DMS 273 treated with DMSO at 0.1 percent for 48 hours (cell line): ENCODE data around the gene MYBL2.
A peak's percentile ranks its signal among the peaks of the same experiment; 100 is the strongest.
"Not testable (repeated sequence)": the region's sequence is repeated elsewhere in the genome, so short reads cannot be mapped to it uniquely, and the experiment has no call there.

Source experiments
- DNase-seq: peaks from one replicate; lab custom pipeline; 2025; lab: John Stamatoyannopoulos, UW

MYBL2 gene

DNA sequence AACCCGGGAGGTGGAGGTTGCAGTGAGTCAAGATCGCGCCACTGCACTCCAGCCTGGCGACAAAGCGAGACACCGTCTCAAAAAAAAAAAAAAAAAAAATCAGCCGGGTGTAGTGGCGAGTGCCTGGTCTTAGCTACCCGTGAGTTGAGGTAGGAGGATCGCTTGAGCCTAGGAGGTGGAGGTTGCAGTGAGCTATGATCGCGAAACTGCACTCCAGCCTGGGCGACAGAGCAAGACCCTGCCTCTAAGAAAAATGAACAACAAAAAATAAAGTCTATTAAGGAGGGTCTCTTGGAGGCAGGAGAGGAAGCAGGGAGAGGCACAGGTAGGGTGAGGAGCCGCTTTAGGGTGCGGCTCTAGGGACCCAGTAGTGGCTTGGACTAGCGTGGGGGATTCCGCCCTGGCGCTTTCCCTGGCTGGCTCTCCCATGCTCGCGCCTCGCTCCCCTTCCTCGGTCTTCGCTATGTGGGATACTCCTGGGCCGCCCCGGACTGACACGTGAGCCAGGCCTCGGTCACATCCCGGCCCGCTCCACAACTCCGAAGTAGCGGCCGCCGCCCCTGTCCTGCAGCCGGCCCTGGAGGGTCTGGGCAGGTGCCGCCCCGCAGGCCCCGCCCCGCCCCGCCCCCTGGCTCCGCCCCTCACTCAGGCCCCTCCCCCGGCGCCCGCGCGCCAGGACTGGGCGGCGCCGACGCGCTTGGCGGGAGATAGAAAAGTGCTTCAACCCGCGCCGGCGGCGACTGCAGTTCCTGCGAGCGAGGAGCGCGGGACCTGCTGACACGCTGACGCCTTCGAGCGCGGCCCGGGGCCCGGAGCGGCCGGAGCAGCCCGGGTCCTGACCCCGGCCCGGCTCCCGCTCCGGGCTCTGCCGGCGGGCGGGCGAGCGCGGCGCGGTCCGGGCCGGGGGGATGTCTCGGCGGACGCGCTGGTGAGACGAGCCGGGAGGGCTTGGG, at the start of gene MYBL2:
MYBL2 (plus strand) TSS at position 739 of the 953 bp plus-strand sequence; CDS start at position 909, 170 bp downstream.
- peak; percentile 14 for DNase-seq

DNA sequence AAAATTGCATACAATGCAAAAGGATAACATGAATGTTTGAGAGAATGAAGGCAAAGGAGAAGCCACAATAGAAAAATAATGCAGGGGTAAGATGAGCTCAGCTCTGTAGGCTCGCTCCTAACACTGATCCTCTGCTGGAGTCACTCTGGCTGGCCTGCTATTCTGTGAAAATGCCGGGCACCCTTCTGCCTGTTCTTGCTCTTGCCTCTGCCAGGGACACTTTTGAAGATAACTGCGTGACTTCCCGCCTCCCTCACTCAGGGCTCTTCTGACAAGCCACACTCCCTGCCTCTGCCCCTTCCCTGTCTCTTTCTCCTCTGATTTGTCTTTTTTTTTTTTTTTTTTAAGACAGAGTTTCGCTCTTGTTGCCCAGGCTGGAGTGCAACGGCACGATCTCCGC, 35.3 kb upstream of the MYBL2 start:
- DNase-seq, result no peak

DNA sequence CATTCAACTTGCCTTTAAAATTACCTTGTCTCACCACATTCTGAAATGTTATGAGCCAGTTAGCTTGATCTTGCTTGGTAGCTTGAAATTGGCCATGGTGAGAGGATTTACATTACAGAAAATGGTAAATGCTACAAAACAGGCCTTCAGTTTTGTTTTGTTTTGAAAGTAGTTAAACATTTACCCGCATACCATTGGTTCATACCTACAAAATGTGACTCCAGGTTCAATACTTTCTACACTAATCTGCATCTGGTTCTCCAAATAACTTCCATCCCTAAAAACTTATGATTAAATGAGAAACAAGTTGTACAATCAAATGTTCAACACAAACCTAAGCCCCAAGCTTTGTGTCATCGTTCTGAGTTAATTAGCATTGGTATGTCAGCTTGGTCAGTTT, 30.5 kb upstream of the MYBL2 start:
- no peak for DNase-seq

DNA sequence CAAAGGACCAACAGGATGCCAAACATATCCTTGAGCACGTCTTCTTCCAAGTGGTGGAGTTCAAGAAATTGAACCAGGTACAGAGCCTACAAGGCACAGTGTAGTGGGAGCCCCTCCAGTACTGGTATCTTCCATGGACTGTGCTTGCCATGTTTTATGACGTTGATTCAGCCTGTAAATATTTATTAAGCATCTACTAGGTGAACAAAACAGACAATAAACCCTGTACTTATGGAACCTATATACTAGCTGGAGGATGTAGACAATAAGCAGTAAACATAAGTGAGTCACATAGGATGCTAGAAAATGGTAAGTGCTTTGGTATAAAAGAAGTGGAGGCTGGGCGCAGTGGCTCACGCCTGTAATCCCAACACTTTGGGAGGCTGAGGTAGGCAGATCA, 24.4 kb upstream of the MYBL2 start:
- DNase-seq, result no peak

DNA sequence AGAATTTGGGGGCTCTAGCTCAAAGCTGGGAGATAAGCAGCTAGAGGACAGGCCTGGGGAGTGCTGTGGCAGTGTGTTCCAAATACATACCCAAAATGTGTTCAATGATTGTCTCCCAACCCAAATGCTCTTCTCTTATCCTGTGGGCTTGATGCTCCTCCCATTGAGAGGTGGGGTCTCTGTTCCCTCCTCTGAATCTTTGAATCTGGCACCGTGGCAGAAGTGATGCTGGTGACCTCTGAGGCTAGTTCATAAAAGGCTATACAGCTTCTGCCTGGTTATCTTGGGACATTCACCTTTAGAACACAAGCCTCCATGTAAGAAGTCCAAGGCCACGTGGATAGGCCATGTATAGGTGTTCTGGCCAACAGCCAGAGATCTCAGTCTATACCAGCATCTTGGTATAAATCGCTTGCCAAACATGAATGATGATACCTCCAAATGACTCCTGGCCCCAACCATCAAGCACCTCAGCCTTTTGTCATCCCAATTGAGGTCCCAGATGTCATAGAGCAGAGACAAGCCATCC, 15.9 kb upstream of the MYBL2 start:
- no peak for DNase-seq

DNA sequence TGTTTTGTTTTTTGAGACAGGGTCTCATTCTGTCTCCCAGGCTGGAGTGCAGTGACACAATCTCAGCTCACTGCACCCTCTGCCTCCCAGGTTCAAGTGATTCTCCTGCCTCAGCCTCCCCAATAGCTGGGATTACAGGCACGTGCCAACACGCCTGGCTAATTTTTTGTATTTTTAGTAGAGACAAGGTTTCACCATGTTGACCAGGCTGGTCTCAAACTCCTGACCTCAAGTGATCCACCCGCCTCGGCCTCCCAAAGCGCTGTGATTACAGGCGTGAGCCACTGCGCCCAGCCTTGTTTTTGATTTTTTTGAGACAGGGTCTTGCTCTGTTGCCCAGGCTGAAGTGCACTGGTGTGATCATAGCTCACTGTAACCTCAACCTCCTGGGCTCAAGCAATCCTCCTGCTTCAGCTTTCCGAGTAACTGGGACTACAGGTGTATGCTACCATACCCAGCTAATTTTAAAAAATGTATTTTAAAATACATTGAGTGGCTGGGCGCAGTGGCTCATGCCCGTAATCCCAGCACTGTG, 15.2 kb upstream of the MYBL2 start:
- not testable (repeated sequence) for DNase-seq

DNA sequence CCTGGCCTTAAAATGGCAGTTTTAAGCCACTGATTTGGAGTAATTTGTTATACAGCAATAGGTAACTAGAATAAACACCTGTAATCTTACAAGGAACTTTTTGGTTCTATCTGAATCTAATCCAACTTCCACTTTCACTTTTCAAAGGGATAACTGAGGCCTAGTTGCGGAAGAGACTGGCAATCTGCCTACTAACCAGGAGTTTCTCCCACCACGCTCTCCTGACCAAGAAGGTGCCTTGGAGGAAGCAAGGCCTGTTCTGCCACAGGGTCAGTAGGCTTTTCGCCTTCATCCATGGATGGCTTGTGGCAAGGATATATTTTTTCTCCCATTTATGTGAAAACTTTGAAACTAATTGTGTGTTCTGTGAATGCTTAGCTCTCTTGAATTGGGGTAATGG, 12.9 kb upstream of the MYBL2 start:
- DNase-seq, result no peak

DNA sequence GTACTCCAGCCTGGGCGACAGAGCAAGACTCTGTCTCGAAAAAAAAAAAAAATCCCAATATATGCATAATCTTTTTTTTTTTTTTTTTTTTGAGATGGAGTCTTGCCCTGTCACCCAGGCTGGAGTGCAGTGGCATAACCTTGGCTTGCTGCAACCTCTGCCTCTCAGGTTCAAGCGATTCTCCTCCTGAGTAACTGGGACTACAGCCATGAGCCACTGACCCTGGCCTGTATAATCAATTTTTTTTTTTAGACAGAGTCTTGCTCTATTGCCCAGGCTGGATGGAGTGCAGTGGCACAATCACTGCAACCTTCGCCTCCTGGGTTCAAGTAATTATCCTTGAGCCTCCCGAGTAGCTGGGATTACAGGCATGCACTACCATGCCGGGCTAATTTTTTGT, 11.7 kb upstream of the MYBL2 start:
- DNase-seq, result not testable (repeated sequence)

DNA sequence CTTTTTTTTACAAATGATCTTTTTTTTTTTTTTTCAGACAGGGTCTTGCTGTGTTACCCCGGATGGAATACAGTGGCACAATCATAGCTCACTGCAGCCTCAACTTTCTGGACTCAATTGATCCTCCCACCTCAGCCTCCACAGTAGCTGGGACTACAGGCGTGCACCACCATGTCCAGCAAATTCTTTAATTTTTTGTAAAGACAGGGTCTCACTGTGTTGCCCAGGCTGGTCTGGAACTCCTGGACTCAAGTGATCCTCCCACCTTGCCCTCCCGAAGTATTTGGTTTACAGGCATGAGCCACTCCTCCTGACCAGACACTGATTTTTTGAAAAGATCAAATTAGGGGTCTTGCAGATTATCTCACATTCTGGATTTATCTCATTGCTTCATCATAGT, 11.0 kb upstream of the MYBL2 start:
- no peak for DNase-seq

DNA sequence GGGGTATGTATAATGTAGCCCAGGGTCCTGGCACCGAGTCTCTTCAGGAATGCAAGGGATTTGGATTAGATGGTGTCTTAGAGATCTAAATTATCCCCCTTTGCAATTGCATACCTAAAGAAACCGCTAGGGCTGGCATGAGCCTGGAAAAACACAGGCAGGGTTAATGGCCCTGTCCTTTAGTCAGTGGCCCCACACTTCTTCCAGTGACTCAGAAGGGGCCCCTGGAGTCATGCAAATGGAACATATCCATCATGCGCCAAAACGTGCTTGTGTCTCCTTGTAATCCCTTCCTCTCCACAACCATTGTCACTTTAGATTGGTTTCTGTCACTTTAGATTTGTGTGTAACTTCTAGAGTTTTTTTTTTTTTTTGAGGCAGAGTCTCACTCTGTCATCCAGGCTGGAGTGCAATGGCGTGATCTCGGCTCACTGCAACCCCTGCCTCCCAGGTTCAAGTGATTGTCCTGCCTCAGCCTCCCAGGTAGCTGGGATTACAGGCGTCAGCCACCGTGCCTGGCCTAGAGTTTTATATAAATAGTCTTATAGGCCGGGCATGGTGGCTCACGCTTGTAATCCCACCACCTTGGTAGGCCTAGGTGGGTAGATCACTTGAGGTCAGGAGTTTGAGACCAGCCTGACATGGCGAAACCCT, 8.7 kb upstream of the MYBL2 start:
- DNase-seq, result no peak

DNA sequence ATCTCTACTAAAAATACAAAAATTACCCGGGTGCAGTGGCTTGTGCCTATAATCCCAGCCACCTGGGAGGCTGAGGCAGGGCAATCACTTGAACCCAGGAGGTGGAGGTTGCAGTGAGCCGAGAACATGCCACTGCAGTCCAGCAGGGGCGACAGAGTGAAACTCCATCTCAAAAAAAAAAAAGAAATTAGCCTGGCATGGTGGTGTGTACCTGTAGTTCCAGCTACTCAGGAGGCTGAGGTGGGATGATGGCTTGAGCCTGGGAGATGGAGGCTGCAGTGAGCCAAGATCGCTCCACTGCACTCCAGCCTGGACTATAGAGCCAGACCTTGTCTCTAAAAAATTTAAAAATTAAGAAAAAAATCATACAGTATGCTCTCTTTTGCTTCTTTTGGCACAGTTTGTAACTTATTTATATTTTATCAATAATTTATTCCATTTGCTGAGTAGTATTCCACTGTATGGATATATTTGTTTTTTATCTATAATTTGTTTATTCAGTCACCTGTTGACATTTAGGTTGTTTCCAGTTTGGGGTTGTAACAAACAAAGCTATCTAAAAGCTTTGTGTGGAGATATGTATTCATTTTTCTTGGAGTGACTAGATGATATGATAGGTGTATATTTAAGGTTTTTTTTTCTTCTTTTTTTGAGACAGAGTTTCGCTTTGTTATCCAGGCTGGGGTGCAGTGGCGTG, 8.0 kb upstream of the MYBL2 start:
- no peak for DNase-seq

DNA sequence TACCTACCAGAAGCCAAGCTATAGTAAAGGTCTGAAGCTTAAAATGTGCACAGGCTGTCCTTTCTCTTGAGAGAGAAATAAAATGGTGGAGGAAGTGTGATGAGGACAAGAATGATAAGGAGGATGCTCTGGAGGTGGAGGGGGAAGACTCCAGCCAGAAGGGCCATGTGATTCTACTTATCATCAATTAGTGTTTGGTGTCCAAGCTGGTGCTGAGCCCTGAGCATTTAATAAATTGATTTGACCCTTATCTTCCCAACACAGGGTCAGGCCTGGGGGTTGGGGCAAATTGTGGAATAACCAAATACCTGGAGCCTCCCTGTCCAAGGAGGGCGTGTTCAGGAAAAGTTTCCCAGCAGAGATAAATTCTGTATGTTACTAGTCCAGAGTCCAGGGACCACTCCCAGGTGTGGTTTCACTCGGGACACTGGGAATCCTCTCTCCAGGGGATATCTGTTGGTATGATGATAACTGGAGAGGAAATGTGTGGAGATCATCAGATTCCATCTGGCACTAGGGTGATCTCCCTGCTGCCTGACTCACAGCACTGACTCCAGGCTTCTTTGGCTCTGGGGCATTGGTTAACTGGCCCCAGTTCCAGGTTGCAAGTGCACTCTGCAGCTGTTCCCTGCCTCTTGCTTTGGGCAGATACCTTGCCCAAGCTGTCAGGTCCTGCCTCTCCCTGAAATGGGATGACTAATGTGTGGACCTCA, 3.8 kb upstream of the MYBL2 start:
- DNase-seq, result peak; percentile 14

DNA sequence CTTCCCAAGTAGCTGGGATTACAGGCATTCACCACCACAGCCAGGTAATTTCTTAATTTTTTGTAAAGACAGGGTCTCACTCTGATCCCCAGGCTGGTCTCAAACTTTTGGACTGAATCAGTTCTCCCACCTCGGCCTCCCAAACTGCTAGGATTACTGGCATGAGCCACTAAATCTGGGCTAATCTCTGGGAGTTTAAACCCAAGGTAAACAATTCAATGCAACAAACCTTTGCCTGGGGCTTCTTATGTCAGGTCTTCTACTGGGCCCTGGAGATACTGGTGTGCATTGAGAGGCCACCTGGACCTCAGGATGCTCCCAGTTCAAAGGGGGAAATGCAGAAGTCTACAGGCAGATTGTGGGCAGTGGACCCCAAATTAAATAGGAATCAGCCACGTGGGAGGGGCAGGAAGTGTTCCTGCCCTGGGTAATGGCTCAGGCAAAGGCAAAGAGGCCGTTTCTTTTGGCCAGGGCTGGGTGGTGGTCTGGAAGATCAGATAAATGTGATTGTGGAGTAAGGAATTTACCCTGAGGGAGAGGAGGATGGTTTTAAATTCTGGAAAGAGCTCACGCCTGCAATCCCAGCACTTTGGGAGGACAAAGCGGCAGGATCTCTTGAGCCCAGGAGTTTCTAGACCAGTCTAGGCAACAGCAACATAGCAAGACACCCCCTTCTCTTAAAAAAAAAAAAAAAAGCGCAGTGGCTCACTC, 1.3 kb upstream of the MYBL2 start:
- no peak for DNase-seq

DNA sequence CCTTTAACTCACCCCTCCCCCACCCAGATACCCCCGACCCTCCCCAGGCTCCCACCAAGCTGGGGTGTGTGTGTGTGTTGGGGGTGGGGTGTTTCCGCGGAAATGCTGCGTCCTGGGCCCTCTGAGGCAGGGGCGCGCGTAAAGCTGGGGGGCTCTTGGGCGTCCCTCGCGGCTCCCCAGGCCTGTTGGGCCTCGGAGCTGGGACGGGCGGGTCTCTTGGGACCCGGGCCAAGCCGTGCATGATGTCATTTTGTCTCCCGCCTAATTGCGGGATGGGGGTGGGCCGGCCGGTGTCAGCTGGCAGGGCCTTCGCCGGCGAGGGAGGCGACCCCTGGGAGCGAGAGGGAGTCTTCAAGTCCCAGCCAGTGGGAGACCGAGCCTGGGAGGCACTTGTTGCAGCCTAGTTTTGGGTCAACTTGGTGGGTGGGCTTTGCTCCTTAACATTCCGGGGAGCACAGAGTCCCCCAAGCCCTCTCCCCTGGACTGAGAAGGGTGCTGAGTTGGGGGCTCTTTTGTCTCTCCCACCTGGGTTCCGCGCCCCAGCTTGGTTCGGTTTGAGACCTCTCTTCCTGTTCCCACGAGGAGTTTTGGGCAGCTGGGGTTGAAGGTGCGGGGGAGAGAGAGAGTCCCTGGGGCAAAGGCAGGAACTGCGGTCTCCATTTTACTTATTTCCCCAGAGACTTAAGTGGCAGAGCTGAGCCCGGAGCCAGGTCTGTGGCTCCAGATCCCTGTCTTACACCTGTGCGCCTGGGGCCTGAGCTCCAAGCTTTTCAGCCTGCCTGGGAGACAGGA, 623 bp downstream of the MYBL2 start:
- DNase-seq, result no peak

DNA sequence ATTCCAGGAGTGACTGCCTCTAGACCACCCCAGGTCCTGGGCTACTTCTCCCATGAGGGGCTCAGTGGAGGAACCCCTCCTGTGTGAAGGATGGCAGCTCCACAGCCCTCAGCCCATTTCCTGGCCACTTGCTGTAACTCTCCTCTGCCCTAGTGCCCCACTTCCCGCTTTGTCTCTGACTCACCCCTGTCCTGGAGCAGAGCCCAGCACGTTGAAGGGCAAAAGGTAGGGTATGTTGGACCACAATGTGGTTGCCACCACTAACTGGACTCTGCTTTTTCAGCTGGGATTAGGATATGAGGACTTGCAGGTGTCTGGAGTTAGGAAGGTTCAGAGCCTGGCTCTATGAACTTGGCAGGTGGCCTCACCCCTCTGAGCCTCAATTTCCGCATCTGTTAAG, 2.4 kb downstream of the MYBL2 start:
- DNase-seq, result no peak

DNA sequence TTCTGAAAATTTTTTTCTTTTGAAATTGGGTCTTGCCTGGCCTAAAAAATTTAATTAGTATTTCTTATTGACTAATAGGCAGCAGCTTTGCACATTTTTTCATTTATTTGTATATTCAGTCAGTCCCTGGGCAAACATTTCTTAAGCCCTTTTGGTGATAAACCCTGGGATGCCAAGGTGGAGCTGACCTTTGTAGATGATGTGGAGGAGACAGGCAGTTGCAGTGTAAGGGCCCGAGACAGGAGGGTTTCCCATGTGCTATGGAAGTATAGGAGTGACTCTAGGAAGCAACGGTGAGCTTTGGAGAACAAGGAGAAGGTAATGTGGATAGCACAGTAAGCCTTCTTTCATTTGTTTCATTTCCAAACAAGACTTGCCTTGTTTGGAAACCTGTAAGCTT, 3.5 kb downstream of the MYBL2 start:
- DNase-seq, result no peak

DNA sequence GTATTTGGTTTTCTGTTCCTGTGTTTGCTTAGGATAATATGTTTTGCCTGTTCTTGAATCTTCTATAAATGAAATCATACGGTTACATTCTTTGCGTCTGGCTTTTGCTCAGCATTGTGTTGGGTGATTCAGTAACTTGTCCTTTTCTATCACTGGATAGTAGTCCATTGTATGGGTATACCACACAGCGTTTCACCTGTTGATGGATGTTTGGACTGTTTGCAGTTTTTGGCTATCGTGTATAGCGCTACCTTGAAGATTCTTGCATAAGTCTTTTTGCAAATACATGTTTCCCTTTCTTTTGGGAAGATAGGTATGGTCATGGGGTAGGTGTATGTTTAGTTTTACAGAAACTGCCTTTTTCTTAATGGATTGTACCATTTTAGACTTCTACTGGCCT, 9.5 kb downstream of the MYBL2 start:
- DNase-seq, result no peak

DNA sequence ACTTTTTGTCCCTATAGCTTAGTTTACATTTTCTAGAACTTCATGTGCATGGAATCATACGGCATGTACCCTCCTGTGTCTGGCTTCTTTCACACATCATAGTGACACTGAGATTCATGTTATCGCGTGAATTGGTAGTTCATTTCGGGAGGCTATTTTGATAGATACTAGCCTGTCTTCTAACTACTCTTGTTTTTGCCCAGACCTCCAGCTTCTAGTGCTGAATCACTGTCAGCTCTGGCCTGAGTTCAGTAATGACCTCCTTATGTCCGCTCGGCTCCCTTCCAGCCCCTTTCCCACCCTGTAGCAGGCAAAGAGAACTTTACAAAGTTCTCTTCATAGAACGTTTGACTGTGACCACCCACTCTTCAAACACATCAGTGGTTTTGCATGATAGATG, 14.1 kb downstream of the MYBL2 start:
- DNase-seq, result no peak

DNA sequence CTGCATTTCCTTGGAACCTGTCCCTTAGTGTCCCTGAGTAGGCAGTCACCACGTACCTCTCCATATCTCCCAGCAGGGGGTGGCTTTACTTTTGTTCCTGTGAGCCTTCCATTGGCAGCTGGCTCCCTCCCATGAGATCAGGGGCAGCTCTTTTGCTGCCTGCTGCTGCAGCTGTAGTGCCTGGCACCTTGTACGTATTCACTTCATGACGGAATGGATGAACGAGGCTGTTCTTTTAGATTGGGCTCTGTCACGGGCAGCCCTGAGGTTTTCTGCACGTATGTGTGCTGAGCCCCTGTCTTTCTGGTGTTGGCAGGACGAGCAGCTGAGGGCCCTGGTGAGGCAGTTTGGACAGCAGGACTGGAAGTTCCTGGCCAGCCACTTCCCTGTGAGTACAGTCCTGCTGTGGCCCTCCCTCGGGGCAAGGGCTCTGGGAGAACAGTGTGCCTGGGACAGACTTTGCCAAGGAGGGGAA, 14.6 kb downstream of the MYBL2 start:
- DNase-seq, result peak; percentile 64

DNA sequence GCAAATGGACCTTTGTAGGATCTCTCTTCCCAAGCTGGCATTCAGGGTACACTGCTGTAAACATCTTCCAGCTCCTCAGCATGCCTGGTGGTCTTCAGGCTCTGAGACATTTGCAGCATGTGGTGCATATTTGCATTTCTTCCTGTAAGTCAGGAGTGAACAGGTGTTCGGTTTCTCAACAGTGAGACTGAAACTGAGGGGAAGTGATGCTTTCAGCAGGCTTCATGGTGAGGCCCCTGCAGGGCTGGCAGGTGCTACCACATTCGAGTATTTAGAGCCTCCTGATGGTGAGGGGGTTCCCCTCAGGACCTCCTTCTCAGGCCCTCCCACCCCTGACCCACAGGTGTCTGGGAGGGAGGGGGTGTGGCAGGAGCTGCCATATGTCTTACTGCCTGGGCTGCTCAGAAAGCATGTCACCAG, 15.1 kb downstream of the MYBL2 start:
- peak; percentile 39 for DNase-seq
